ENCODE data around the gene INTS6.

DNA sequence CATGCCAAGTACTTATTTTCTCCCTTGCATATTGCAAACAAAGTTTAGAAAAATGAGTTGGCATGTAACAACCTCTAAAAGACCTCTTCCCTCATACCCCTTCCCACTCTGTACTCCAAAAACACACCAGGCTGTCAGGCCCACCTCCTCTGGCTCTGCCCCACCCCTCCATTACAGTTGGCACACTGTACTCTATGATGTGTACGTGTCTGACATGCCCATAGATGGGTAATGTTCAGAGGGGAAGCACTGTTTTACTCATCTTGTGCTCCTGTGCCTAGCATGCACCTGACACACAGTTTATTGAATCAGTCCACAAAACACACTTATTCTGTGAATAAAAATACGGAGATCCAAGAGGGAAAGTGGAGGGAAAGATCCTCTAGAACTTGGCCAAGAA lies 67.7 kb downstream of the INTS6 start:
- TF ChIP-seq, protein P1, sequence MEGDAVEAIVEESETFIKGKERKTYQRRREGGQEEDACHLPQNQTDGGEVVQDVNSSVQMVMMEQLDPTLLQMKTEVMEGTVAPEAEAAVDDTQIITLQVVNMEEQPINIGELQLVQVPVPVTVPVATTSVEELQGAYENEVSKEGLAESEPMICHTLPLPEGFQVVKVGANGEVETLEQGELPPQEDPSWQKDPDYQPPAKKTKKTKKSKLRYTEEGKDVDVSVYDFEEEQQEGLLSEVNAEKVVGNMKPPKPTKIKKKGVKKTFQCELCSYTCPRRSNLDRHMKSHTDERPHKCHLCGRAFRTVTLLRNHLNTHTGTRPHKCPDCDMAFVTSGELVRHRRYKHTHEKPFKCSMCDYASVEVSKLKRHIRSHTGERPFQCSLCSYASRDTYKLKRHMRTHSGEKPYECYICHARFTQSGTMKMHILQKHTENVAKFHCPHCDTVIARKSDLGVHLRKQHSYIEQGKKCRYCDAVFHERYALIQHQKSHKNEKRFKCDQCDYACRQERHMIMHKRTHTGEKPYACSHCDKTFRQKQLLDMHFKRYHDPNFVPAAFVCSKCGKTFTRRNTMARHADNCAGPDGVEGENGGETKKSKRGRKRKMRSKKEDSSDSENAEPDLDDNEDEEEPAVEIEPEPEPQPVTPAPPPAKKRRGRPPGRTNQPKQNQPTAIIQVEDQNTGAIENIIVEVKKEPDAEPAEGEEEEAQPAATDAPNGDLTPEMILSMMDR (conservative IDR thresholded peaks at IDR 0.05): no peak
- TF ChIP-seq EZH2 (IDR thresholded peaks at IDR 0.05; ENCODE audit: low read depth): no peak
